ENCODE measurements around the gene IPO8. TPM values are rescaled to one million over a fixed set of nuclear protein-coding genes. Genes with fewer than 3 reads are reported as not detected.

IPO8 gene
- total and polyA plus RNA-seq, 2 of the 8 experiments (the other 6 are each of a cell fraction or from before 2014, with no cell fraction given), result 7.2 to 59.8 TPM

DNA sequence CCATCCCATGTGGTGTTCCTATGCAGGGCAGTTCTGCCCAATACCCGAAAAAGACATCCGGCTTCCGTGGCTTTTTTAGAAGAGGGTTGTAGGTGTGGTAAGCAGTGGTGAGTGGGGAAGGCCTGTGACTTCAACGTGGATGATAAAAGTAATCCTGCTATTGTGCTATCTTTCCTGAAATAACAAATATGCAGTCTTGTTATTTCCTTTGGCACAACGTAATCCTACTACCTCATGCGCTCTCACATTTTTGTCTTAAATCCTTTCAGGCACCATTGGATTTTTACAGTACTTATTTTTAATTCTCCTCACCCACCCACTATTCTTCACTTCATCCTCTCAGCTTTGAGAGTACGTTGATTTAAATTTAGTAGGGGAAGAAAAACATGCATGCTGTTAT, 96.8 kb downstream of the IPO8 start (continued):
- no peak for TF ChIP-seq CHD7 (IDR thresholded peaks at IDR 0.05; ENCODE audit: insufficient replicate concordance, low read length)
- no peak for TF ChIP-seq TAF7 (optimal IDR thresholded peaks at IDR 0.05; ENCODE audit: borderline replicate concordance, low read depth, low read length)
- TF ChIP-seq SIX5 (IDR thresholded peaks at IDR 0.05; ENCODE audit: low read depth, low read length), result no peak
- no peak for TF ChIP-seq SUZ12 (IDR thresholded peaks at IDR 0.05; ENCODE audit: low read length)
- TF ChIP-seq CHD1 (IDR thresholded peaks at IDR 0.05; ENCODE audit: low read depth, low read length), result no peak
- no peak for TF ChIP-seq FOSL1 (IDR thresholded peaks at IDR 0.05; ENCODE audit: insufficient read depth, low read depth, low read length)
